GM19193 (cell line): ENCODE results near the gene HNRNPA1.

Experiments
- POLR2A ChIP-seq: IDR thresholded peaks from 4 replicates; pipeline ENCODE4 v1.6.1; 2011; ENCODE audit not compliant: insufficient read depth, insufficient read length; ENCODE audit errors: extremely low read depth

The HNRNPA1 gene

DNA sequence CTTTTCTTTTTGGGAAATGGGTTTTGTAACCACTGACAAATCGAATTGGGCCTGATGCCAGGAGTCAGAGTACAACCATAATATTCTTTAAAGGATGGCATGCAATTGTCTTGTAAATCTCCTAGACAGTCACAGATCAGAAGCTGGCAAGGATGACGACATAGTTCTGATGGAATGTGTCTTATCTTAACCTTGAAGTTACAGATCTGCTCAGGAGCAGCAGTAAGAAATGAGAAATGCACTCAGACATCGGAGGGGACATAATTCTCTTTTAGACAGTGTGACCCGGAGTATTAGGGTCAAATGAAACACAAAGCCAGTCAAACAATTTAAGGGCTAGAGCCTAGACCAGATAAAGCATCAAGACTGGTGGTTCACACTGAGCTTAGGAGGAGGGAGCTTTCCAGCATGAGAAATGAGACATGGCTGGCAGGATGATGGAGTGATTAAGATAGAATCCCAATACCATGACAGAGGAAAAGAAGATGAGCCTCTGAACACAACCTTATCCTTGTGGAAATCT is 18.1 kb upstream of the HNRNPA1 start:
- no peak for TF ChIP-seq POLR2A

DNA sequence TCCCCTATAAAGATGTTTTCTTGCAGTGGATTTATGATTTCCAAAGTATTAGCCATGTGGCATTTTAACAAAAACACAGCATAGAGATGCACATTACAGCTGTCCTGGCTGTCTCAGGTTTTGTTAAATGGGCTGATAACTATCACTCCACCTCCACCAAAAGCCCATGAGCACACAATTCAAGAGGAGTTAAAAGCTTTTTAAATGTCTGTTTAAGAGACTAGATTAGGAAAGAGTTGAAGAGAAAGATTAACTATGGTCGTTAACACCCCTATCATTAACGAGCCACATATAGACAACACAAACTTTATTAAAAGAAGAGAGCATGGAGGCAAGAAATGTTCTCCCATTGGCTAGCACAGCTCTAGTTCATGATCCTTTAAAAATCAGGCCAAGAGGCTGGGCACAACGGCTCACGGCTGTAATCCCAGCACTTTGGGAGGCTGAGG is 15.1 kb upstream of the HNRNPA1 start:
- TF ChIP-seq POLR2A: no peak

DNA sequence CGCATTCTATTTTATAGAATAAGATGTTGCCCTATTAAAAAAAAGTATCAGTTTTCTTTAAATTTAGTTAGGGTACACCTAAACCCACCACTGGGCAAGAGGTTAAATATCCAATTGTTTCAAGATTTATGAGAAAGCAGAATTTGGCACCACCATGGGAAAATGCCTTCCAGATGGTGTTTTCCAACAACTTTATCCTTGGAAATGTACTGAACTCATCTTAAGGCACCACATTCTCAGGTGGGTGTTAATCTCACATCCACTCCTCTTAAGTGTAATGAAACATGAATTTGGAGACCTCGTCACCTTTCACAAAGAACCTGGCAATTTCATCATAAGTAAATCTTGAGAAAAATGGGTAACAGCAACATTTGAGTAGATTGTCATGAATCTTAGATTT is 13.7 kb upstream of the HNRNPA1 start:
- TF ChIP-seq POLR2A: no peak

DNA sequence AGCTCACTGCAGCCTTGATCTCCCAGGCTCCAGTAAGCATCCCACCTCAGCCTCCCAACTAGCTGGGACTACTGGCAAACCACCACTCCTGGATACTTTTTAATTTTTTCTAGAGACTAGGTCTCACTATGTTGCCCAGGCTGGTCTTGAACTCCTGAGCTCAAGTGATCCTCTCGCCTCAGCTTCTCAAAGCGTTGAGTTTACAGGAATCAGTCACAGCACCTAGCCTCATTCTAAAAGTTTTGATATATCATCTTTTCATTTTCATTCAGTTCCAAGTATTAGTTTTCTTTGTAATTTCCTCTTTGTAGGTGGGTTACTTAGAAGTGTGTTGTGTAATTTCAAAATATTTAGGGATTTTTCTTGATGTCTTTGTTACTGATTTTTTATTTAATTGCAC is 10.2 kb upstream of the HNRNPA1 start:
- TF ChIP-seq POLR2A: no peak

DNA sequence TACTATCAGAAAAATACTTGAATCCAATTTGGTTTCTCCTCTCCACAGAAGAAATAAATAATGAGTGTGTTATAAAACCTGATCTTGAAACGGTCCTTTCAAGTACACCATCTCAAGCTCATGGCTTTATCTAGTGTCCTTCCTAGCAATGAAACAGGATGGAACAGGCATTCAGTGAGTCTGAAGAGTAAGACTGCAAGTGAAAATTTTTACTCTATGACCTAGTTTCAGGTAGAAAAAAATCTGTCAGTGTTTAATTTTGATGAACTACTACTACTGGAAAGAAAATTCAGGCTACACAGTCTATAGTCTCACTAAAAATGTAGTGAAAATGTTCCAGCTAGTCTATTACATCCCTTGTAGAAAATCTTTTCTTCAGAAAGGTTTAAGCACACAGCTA is 8.3 kb upstream of the HNRNPA1 start:
- no peak for TF ChIP-seq POLR2A

DNA sequence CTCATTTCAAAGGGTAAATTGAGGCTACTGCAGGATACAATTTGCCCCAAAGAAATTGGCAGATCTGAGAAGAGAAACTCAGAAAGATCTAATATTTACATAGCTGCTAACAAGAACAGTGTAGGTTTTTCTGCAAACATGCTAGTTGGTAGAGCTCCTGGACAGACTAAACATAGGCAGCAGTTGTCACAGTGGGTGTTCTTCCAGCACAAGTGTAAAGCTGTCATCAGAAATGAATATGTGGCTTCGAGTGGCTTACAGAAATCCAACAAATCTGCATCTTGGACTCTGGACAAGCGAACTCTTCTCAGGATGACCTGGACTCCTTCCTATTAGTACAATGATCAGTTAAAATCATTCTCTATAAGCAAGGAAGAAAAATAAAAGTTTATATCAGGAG is 6.5 kb upstream of the HNRNPA1 start:
- TF ChIP-seq POLR2A: no peak

DNA sequence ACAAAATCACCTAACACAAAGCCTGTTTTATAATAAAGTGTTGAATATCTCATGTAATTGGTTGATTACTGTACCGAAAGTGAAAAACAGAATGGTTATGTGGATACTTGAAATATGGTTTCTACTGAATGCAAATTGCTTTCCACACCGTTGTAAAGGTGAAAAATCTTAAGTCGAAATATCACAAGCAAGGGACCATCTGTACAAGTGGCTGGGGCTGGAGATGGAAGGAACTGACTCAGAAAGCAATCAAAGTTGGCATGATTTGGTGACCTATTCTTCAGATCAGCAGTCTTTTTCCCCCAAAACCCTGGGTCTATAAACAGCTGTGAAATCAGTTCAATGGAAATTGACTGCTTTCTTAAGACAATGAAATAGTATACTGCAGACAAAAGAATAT is 4.2 kb upstream of the HNRNPA1 start:
- no peak for TF ChIP-seq POLR2A

DNA sequence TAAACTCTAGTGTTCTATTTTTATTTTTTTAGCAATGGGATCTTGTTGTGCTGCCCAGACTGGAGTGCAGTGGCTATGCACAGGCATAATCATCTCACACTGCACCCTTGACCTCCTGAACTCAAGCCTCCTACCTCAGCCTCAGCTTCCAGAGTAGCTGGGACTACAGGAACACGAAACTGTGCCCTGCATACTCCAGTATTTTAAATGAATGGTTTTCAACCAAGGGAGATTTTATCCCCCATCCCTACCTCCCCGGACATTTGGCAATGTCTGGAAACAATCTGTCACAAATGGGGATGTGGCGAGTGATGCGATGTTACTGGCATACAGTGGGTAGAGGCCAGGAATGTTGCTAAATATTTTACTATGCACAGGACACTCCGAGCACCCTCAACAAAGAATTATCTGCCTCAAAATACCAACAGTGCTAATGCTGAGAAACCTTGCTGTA is 2.7 kb upstream of the HNRNPA1 start:
- peak; percentile 41 for TF ChIP-seq POLR2A

DNA sequence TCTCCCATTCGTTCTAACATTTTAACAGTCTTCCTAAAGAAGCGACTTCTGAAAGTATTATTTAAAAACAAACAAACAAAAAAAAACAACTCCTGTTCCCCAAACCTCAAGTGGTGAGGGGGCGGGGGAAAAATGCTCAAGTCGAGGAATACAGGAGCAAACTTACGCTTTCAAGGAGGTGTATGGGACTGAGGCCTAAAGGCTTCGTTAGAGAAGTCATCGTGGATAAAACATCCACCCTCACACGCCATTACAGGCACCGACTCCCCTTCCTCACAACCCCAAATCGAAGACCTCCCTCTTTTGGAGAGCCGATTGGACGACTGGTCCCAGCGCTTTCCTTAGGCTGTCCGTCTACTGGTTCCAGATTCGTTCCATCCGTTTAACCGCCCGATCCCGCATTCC is 1.3 kb upstream of the HNRNPA1 start:
- no peak for TF ChIP-seq POLR2A

DNA sequence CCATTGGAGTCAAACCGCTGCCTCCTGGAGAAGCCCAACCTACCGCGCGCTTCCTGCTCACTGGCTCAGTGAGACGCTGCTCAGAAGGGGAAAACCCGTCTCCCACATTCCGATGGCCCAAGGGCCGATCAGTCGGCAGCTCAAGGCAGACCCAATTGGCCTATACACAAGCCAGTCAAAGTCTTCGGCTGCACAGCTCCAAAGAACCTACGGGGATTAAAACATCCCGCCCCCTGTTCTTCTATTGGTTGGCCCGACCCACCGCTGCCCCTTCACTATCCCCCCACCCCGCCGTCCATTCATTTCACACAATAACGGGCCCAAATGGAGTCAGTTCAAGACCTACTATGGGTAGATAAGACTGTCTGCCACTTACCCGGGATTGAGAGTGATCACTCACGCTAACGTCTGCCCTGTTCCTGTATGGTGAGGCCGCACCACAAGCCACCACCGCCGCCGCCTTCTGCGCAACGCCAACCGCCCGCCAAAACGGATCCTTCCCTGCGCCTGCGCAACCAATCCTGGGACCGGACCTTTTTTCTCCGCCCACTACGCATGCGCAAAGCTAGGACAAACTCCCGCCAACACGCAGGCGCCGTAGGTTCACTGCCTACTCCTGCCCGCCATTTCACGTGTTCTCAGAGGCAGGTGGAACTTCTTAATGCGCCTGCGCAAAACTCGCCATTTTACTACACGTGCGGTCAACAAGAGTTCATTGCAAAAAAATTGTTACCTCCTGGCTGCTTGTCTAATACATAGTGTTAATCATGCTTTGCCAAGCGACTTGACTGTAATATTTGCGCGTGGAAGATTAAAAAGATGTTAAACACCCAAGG is 676 bp upstream of the HNRNPA1 start, which contains the start of gene CBX5:
TSS of gene CBX5 (minus strand) at position 491 of the 836 bp plus-strand sequence. CDS start 22,472 bp downstream, outside the sequence.
- TF ChIP-seq POLR2A: peak; percentile 91

DNA sequence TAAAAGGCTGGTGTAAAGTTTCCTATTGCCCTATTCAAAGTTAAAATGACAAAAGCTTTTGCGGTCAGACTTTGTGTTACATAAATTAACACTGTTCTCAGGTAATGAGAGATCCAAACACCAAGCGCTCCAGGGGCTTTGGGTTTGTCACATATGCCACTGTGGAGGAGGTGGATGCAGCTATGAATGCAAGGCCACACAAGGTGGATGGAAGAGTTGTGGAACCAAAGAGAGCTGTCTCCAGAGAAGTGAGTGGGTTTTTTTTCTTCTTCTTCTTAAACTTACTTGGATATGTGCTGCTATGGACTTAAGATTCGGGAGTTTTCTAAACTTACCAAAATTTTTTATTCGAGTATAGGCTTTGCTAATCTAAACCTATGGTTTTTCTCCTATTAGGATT is 1.2 kb downstream of the HNRNPA1 start:
- TF ChIP-seq POLR2A: peak; percentile 49

DNA sequence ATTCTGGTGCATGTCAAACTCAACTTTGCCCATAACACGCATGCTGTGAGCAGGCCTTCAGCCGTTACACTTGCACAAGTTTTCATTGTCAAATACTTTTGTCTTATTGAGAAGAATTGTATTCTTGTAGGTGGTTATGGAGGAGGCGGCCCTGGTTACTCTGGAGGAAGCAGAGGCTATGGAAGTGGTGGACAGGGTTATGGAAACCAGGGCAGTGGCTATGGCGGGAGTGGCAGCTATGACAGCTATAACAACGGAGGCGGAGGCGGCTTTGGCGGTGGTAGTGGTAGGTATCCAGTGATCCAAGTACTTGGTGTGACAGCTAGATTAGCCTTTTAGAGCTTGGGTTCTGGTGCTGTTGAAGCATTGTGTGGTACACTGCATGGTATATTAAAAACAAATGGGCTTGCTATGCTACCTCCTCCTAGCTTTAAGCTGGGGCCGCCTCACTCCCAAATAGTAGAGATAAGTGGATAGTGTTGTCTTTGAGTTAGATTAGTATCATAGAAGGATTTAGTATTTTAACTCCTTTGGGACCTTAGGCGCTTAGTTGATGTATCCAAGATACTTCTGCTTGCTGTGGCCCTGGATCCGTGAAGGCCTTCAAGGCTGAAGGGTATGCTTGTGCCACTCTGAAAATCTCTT is 2.5 kb downstream of the HNRNPA1 start:
- peak; percentile 53 for TF ChIP-seq POLR2A

DNA sequence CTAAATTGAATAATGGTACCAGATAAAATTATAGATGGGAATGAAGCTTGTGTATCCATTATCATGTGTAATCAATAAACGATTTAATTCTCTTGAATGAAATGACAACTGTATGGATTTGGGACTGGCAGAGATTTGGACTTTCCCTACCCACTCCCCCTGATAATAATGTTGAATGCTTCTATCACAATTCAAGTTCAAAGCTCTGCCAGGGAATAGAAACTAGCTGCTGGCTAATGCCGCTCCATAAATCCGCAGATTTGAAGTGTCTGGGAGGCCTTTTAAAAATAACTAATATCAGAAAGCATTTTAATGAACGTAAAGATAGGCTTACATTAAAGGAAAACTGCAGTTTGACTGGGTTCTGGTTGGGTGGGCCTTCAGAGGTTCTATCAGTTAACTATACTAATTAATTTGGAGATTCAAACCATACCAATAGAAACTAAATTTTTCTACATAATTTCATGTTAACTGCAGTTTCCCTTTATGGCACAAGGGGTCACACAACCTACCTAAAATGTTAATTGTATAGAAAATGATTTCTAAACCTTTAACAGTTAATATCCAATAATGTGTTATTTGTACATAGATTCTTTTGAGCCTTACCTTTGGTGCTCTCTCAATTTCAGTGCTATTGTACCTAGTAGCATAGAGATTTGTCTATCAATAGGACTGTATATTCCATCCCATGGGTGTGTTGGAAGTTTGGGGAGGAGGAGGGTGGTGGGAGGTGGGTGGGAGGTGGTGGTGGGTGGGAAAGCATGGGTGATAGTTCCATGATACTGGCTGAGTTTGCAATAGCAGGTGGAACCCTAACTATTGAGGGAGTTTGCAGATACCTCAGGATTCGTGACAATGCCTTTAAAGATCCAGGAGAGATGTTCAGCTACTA is 4.9 kb downstream of the HNRNPA1 start:
- TF ChIP-seq POLR2A: no peak
